ENCODE results near the gene LPIN3. TPM values are rescaled to one million over a fixed set of nuclear protein-coding genes. Genes with fewer than 3 reads are reported as not detected.

The LPIN3 gene
- total RNA-seq, 2 donors from 2014 or later: 46.2 to 65.3 TPM

- TF ChIP-seq, protein P1, sequence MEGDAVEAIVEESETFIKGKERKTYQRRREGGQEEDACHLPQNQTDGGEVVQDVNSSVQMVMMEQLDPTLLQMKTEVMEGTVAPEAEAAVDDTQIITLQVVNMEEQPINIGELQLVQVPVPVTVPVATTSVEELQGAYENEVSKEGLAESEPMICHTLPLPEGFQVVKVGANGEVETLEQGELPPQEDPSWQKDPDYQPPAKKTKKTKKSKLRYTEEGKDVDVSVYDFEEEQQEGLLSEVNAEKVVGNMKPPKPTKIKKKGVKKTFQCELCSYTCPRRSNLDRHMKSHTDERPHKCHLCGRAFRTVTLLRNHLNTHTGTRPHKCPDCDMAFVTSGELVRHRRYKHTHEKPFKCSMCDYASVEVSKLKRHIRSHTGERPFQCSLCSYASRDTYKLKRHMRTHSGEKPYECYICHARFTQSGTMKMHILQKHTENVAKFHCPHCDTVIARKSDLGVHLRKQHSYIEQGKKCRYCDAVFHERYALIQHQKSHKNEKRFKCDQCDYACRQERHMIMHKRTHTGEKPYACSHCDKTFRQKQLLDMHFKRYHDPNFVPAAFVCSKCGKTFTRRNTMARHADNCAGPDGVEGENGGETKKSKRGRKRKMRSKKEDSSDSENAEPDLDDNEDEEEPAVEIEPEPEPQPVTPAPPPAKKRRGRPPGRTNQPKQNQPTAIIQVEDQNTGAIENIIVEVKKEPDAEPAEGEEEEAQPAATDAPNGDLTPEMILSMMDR (IDR thresholded peaks at IDR 0.05): no peak
- Histone ChIP-seq H3K4me1 (no peaks in the 10 kb centered on the region), H3K36me3 (no peaks in the 10 kb centered on the region), H3K9ac (ENCODE audit: low read depth in 2 of 2, low read length in 2 of 2) (no peak overlapping the region), H3K27me3 (no peaks in the 10 kb centered on the region), H3K9me3 (no peaks in the 10 kb centered on the region), H3K27ac (no peak overlapping the region), H3K4me3 (no peak overlapping the region)
- intact Hi-C loops (cut with DNase I): no loop called here
- no peak for DNase-seq
Observed at GRCh38 chr20:41356951-41357350, 16.3 kb downstream of the LPIN3 start.

- intact Hi-C loops (cut with DNase I): no loop called here
- H3K4me3 ChIP-seq: no peak overlapping the region
- H3K9me3 ChIP-seq: no peaks in the 10 kb centered on the region
- H3K4me1 ChIP-seq: no peaks in the 10 kb centered on the region
- no peaks in the 10 kb centered on the region for H3K27me3 ChIP-seq
- no peak overlapping the region for H3K9ac ChIP-seq (ENCODE audit: low read depth in 2 of 2, low read length in 2 of 2)
- no peak for DNase-seq
- H3K36me3 ChIP-seq: no peaks in the 10 kb centered on the region
- no peak overlapping the region for H3K27ac ChIP-seq
- TF ChIP-seq, protein P1 (IDR thresholded peaks at IDR 0.05): no peak
Observed at GRCh38 chr20:41357424-41358163, 17.0 kb downstream of the LPIN3 start.

DNA sequence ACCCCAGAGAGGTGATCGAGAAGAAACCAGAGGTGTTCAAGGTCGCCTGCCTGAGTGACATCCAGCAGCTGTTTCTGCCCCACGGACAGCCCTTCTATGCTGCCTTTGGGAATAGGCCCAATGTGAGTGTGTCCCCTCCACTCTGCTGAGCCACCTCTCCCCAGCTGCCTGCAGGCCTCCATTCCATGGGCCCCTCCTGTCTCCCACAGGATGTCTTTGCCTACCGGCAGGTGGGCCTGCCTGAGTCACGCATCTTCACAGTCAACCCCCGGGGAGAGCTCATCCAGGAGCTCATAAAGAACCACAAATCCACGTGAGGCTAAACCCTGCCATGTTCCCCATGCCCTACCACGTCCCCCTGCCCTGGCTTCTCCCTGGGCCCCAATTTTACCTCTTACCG lies 17.6 kb downstream of the LPIN3 start:
- Histone ChIP-seq H3K27ac (no peak overlapping the region), H3K4me3 (no peak overlapping the region), H3K4me1 (no peaks in the 10 kb centered on the region), H3K27me3 (no peaks in the 10 kb centered on the region), H3K36me3 (no peaks in the 10 kb centered on the region), H3K9me3 (no peaks in the 10 kb centered on the region), H3K9ac (ENCODE audit: low read depth in 2 of 2, low read length in 2 of 2) (no peak overlapping the region)
- intact Hi-C loops (cut with DNase I): no loop called here
- no peak for DNase-seq
- TF ChIP-seq, protein P1 (IDR thresholded peaks at IDR 0.05): no peak

GRCh38 chr20:41358717-41359116 lies 18.1 kb downstream of the LPIN3 start:
- no peak overlapping the region for H3K27ac ChIP-seq
- intact Hi-C loops (cut with DNase I): no loop called here
- no peak overlapping the region for H3K4me3 ChIP-seq
- H3K9ac ChIP-seq (ENCODE audit: low read depth in 2 of 2, low read length in 2 of 2): no peak overlapping the region
- H3K27me3 ChIP-seq: no peaks in the 10 kb centered on the region
- H3K36me3 ChIP-seq: no peaks in the 10 kb centered on the region
- no peak for DNase-seq
- H3K4me1 ChIP-seq: no peaks in the 10 kb centered on the region
- TF ChIP-seq, protein P1 (IDR thresholded peaks at IDR 0.05): no peak
- no peaks in the 10 kb centered on the region for H3K9me3 ChIP-seq

- no peak overlapping the region for H3K9ac ChIP-seq (ENCODE audit: low read depth in 2 of 2, low read length in 2 of 2)
- no peaks in the 10 kb centered on the region for H3K36me3 ChIP-seq
- no peak for DNase-seq
- TF ChIP-seq, protein P1 (IDR thresholded peaks at IDR 0.05): no peak
- H3K27ac ChIP-seq: no peak overlapping the region
- H3K27me3 ChIP-seq: no peaks in the 10 kb centered on the region
- no peaks in the 10 kb centered on the region for H3K4me1 ChIP-seq
- intact Hi-C loops (cut with DNase I): no loop called here
- H3K4me3 ChIP-seq: no peak overlapping the region
- no peaks in the 10 kb centered on the region for H3K9me3 ChIP-seq
Observed at GRCh38 chr20:41359541-41360011, 19.0 kb downstream of the LPIN3 start.
